ENCODE data around the gene CDH4. TPM values are rescaled to one million over a fixed set of nuclear protein-coding genes. Genes with fewer than 3 reads are reported as not detected.

Gene CDH4
- total and polyA plus RNA-seq, 7 donors, result under 0.01 to 0.06 TPM; not detected in 5

- no peaks in the 10 kb centered on the region for H3K9me3 ChIP-seq
- intact Hi-C loops (cut with DNase I), result no loop called here
- no peak for TF ChIP-seq EP300 (IDR thresholded peaks at IDR 0.05)
- no peak for TF ChIP-seq POLR2A (IDR thresholded peaks at IDR 0.05)
- TF ChIP-seq POLR2AphosphoS5 (IDR thresholded peaks at IDR 0.05), result no peak
- TF ChIP-seq CTCF (IDR thresholded peaks at IDR 0.05), result no peak
- WGBS, 2 donors, result 88 to 93% methylated on average over 14 of the region's 14 CpGs
- no peak overlapping the region for H3K4me3 ChIP-seq
- DNase-seq, result no peak
- no peaks in the 10 kb centered on the region for H3K36me3 ChIP-seq
- H3K4me1 ChIP-seq, result no peaks in the 10 kb centered on the region
- peaks cover 0 to 20% (median 5%) of the 10 kb centered on the region in 3 donors for H3K27me3 ChIP-seq
- no peak overlapping the region for H3K27ac ChIP-seq
Measured at GRCh38 chr20:61828891-61829290, 576.8 kb downstream of the CDH4 start.

GRCh38 chr20:61829526-61829925 is 577.5 kb downstream of the CDH4 start:
- Histone ChIP-seq H3K4me3 (no peak overlapping the region), H3K36me3 (no peaks in the 10 kb centered on the region), H3K27me3 (peaks cover 0 to 20% (median 5%) of the 10 kb centered on the region in 3 donors), H3K9me3 (no peaks in the 10 kb centered on the region), H3K4me1 (no peaks in the 10 kb centered on the region), H3K27ac (no peak overlapping the region)
- DNase-seq, result no peak
- WGBS, 2 donors, result 79 to 85% methylated on average over 17 of the region's 17 CpGs
- no peak for TF ChIP-seq CTCF (IDR thresholded peaks at IDR 0.05)
- TF ChIP-seq EP300 (IDR thresholded peaks at IDR 0.05), result no peak
- TF ChIP-seq POLR2A (IDR thresholded peaks at IDR 0.05), result no peak
- no peak for TF ChIP-seq POLR2AphosphoS5 (IDR thresholded peaks at IDR 0.05)
- intact Hi-C loops (cut with DNase I), result no loop called here

GRCh38 chr20:61830241-61830930 is 578.3 kb downstream of the CDH4 start:
- Histone ChIP-seq H3K27ac (no peak overlapping the region), H3K36me3 (no peaks in the 10 kb centered on the region), H3K4me3 (no peak overlapping the region), H3K4me1 (no peaks in the 10 kb centered on the region), H3K9me3 (no peaks in the 10 kb centered on the region), H3K27me3 (peaks cover 0 to 20% (median 5%) of the 10 kb centered on the region in 3 donors)
- intact Hi-C loops (cut with DNase I), result no loop called here
- TF ChIP-seq POLR2AphosphoS5 (IDR thresholded peaks at IDR 0.05), result no peak
- no peak for TF ChIP-seq EP300 (IDR thresholded peaks at IDR 0.05)
- no peak for TF ChIP-seq CTCF (IDR thresholded peaks at IDR 0.05)
- no peak for TF ChIP-seq POLR2A (IDR thresholded peaks at IDR 0.05)
- 83 to 84% methylated on average over 30 of the region's 30 CpGs for WGBS, 2 donors
- no peak for DNase-seq

- Histone ChIP-seq H3K27me3 (peaks cover 0 to 20% (median 5%) of the 10 kb centered on the region in 3 donors), H3K4me3 (no peak overlapping the region), H3K4me1 (no peaks in the 10 kb centered on the region), H3K27ac (no peak overlapping the region), H3K9me3 (no peaks in the 10 kb centered on the region), H3K36me3 (no peaks in the 10 kb centered on the region)
- intact Hi-C loops (cut with DNase I), result no loop called here
- no peak for TF ChIP-seq POLR2AphosphoS5 (IDR thresholded peaks at IDR 0.05)
- TF ChIP-seq CTCF (IDR thresholded peaks at IDR 0.05), result no peak
- no peak for TF ChIP-seq EP300 (IDR thresholded peaks at IDR 0.05)
- no peak for TF ChIP-seq POLR2A (IDR thresholded peaks at IDR 0.05)
- 50 to 57% methylated on average over 8 of the region's 8 CpGs for WGBS, 2 donors
- no peak for DNase-seq
Measured at GRCh38 chr20:61830991-61831390, 578.9 kb downstream of the CDH4 start.

GRCh38 chr20:61832181-61832580 is 580.1 kb downstream of the CDH4 start:
- Histone ChIP-seq H3K36me3 (no peaks in the 10 kb centered on the region), H3K27ac (no peak overlapping the region), H3K4me3 (no peak overlapping the region), H3K9me3 (no peaks in the 10 kb centered on the region), H3K4me1 (no peaks in the 10 kb centered on the region), H3K27me3 (peaks cover 0 to 20% (median 5%) of the 10 kb centered on the region in 3 donors)
- DNase-seq, result no peak
- 71 to 86% methylated on average over 2 of the region's 2 CpGs for WGBS, 2 donors
- intact Hi-C loops (cut with DNase I), result no loop called here
- TF ChIP-seq POLR2A (IDR thresholded peaks at IDR 0.05) (no peak), POLR2AphosphoS5 (IDR thresholded peaks at IDR 0.05) (no peak), EP300 (IDR thresholded peaks at IDR 0.05) (no peak), CTCF (IDR thresholded peaks at IDR 0.05) (no peak)

Measured in sigmoid colon (tissue), 7 donors.